Measurements from ENCODE around the gene RAB8B.

Gene RAB8B

DNA sequence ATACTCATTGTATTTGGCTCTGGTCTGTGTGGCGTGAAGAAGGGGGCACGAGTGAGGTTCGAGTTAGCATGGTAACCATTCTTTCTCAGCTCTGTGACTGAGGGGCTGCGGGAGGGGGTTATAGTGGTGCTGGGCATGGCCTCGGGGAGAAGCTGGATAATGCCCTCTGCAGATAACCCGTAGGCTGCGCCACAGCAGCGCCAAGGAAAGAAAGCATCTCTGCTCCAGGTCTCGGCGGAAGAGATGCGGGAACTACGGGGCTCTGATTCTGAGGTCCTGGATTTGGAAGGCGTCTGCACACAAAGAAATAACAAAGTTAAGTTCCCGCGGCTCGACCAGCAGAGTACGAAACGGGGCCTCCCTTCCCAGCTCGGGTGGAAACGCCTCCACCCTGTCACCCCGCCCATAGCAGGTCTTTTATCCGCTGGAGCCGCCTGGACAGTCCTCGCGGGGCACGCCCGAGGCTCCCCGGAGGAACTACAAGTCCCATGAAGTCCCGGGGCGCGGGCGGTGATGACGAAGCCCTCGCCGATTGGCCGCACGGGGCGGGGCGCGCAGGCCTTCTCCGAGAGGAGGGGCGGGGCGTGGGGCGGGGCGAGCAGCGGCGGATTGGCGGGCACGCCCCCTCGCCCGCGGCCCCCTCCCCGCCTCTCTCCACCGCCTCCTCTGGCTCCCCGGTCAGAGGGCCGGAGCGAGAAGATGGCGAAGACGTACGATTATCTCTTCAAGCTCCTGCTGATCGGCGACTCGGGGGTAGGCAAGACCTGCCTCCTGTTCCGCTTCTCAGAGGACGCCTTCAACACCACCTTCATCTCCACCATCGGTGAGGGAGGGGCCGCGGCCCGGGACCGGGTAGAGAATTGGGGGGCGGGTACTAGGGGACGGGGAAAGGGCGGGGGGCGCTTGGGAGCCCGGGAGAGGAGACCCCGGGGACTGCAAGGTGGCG lies at the start of gene RAB8B:
Gene RAB8B, plus strand, starts transcription at position 681 of the 946 bp plus-strand sequence. Its CDS starts 19 bp downstream, at position 700.
- peak; percentile 99 for DNase-seq

GRCh38 chr15:63140936-63141335 lies 48.5 kb upstream of the RAB8B start:
- no peak for DNase-seq

GRCh38 chr15:63145426-63145825 lies 44.0 kb upstream of the RAB8B start:
- DNase-seq = no peak

DNA sequence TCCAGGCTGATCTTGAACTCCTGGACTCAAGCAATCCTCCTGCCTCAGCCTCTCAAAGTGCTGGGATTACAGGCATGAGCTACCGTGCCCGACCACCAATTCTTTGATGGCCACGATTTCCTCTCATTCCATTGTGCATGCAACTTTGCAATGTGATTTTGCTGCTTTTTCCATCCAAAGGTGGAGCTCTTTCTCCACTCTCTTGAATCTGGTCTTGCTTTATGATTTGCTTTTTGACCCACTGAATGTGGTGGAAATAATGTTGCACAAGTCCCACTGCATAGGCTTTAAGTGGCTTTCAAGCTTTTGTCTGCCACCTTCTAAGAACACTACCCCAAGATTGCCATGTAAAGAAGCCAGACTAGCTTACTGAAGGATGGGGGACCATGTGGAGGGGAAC lies 42.7 kb upstream of the RAB8B start:
- no peak for DNase-seq

DNA sequence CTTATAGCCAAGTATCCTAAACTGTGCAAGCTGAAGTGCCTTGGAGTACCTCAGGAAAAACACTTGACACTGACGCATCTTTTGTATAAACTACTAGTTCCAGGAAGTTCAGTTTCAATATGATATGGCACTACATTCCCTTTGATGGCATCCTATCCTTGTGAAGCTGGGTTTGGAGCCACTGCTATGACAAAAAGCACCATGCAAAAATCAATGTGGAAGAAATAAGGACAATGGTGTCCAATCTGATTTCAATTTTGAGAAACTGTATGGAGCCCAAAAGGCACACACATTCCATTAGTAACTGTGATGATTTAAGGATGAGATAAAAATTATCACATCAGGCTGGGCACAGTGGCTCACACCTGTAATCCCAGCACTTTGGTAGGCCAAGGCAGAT lies 37.7 kb upstream of the RAB8B start:
- no peak for DNase-seq

GRCh38 chr15:63155486-63155885 lies 33.9 kb upstream of the RAB8B start:
- no peak for DNase-seq

GRCh38 chr15:63156086-63156710 lies 33.2 kb upstream of the RAB8B start:
- DNase-seq = no peak

GRCh38 chr15:63156755-63157117 lies 32.7 kb upstream of the RAB8B start:
- DNase-seq = peak in 1 of 2 donors; percentile 9

GRCh38 chr15:63157118-63157843 lies 32.1 kb upstream of the RAB8B start, which contains the start of gene RPS27L:
Gene RPS27L, minus strand, starts transcription at chr15:63157477. Its CDS starts 72 bp downstream, at chr15:63157405.
- DNase-seq = peak; percentile 86 to 88

DNA sequence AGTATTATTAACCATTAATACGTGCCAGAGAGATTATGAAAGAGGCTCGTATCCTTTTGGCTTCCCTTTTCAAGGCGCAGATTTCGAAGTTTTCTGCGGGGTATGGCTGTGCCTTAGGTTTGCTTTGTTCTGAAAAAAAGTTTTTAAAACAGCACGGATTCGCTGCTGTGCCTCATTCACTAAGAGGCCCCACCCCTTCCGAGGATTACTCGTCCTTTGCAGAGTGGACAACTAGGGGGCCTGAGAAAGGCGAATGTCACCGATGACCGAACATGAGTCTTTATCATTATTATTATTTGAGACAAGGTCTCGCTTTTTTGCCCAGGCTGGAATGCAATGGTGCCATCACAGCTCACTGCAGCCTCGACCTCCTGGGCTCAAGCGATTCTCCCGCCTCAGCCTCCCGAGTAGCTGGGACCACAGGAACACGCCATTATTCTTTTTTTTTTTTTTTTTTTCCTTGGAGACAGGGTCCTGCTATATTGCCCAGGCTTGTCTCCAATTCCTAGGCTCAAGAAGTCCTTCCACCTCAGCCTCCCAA lies 31.4 kb upstream of the RAB8B start:
- peak in 1 of 2 donors; percentile 11 for DNase-seq

DNA sequence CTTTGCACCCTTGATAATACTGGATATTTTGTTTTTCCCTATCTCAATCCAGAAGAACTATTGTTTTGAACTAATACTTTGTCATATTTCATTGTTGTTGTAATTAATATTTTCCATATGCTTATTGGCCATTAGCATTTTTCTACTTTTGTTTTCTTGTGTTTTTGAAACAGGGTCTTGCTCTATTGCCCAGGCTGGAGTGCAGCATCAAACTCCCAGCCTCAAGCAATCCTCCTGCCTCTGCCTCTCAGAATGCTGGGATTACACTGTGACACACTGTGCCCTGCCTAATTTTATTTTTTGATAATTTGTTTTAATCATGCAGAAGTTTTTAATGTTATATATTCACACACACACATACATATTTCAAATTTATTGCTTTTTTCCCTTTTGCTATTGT lies 28.8 kb upstream of the RAB8B start:
- DNase-seq = no peak

DNA sequence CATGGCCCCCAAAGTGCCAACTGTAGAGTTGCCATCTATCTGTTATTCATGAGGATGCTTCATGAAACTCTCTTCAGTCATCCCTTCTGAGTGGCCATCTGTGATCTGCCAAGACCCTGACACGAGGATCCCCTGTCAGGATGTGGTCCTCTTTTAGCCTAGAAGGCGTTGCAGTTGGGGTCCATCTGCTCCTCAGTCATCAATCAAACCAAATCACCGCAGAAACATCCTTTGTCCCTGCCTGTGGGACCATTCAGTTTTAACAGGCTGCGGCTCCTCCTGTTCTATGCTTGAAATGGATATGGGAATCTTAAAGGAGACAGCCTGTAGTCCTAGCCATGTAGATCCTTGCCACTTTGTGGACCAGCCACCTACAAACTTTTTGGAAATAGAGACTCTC lies 26.2 kb upstream of the RAB8B start:
- no peak for DNase-seq

DNA sequence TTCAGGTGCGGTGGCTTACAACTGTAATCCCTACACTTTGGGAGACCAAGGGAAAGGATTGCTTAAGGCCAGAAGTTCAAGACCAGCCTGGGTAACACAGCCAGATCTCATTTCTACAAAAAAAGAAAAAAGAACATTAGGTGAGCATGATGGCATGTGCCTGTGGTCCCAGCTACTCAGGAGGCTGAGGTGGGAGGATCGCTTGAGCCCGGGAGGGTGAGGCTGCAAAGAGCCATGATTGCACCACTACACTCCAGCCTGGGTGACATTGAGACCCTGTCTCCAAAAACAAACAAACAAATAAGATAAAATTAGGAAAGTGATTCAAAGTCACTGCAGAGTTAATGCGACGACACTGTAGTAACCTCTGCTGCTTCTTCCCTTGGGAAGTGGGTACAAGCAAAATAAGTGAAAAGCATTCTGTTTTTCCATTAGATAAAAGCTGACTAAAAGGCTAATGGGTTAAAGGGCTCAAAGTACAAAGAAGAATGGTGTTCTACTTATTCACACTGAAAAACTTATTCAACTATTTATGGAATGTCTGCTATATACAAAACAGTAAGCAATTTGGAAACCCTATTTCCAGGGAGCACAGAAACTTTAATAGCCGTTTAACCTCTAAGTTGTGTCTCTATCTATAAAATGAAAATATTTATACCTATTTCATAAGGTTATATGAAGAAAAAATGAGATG lies 24.1 kb upstream of the RAB8B start:
- DNase-seq = no peak

DNA sequence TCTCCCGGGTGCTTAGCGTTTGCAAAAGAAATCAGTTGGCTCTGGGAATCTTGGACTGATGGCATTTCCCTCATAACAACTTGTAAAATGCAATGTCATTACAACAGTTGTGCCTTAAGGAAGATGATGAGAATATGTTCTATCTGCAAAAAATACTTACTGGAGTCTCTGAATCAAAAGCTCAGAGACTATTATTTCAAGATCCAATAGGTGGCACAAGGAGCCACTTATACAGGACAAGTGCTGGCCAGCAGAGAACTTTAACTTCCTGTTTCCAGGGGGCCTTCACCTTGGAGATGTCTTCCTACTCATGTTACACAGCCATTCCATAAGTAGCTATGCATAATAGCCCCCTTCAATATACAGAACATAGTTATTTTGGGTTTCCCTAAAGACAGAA lies 23.2 kb upstream of the RAB8B start:
- DNase-seq = no peak

- no peak for DNase-seq
These were observed 19.6 kb upstream of the RAB8B start for GRCh38 chr15:63169788-63170187.

DNA sequence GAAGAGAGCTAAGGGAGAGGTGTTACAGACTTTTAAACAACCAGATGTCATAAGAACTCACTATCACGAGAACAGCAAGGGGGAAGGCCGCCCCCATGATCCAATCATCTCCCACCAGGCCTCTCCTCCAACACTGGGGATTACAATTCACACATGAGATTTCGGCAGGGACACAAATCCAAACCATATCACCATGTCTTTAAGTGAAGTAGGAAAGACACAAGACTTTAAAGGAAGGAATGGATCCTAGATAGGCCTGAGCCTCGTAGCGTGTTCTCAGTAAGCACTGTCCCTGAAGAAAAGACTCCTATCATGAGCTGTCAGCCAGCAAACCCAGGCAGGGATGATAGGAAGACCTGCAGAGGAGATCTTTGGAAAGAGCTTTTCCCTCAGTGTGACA lies 17.0 kb upstream of the RAB8B start:
- no peak for DNase-seq

DNA sequence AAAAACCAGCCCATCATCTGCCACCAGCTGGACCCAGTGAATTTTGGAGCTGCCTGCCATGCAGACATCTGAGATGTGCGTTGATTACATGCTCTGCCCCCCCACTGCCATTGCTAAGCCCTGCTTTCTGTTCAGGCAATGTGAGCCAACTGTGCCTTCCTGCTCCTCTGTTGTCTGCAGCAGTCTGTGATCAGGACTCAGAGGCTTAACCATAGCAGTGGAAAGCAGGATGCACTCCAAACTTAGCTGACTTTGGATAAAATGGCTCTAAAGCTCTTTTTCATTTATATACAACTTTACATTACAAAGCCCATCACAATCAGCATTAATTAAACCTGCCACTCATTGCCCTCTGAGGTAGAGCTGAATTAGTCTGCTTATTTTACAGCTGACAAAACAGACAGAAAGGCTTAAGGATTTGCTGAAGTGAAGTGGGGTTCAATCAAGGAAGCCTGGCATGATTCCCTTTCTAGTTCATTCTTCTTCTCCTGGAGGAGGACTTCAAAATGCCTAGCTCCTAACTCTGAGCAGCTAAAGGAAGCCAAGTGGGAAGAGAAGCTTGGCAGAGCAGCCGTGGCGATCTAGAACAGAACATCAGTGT lies 16.5 kb upstream of the RAB8B start:
- no peak for DNase-seq

DNA sequence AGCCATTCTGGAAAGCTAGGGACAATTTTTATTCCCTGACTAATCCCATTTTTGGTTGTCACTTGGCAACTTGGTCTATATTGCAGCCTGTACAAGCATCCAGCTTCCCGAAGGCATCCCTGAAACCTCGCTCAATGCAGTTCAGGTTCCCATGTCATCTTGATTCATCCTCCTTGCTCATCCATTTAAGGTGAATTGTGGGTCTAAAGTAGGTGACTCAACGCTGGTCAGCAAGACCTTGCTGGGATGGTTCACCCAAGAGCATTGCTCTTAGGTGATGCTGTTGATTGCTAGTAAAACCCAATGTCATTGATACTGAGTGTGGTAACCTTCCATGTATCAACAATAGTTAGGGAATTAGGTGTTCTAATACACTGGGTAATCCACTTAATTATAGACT lies 13.1 kb upstream of the RAB8B start:
- DNase-seq = no peak

- no peak for DNase-seq
These were observed 11.4 kb upstream of the RAB8B start for GRCh38 chr15:63178034-63178433.

DNA sequence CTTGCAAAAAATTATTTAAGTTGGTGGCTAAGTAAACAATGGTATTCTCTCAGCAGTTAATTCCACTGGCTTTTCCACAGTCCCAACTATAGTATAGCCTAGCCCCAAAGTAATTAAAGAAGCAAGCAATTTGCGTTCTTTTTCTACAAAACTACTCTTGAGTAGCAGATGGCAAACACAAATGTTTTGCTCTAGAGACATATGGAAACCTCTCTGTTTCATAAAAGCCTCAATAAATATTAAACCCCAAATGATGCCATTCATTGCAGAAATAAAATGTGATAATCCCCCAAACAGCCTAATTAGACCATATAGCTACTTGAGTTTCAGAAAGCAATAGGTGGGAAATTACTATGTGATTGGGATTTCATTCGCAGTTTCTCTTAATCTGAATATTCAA lies 8.7 kb upstream of the RAB8B start:
- no peak for DNase-seq

- DNase-seq = no peak
These were observed 7.8 kb upstream of the RAB8B start for GRCh38 chr15:63181648-63182047.

DNA sequence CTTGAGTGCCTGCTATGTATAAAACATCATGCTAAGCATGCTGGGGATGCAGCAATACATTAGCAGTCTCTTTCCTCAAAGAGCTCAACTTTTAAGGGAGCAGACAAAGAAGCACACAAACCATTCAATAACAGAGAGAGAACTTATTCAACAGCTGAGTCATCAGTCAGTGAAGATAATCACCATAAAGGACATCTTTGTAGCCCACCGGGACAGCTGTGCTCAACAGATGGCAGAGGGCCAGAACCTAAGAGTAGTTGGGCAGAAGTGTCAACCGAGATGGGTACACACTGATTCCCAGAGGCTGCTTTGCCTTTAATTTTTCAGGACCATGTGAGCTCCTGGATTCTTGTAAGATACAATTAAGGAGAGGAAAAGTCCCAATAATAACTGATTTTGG lies 4.2 kb upstream of the RAB8B start:
- DNase-seq = no peak

All from activated CD4-positive, alpha-beta T cell treated with anti-CD3 and anti-CD28 coated beads for 4 hours (primary cell).